HCEC 1CT (cell line): ENCODE measurements around the gene PXDN.

Experiments used
- DNase-seq: peaks from one replicate; pipeline ENCODE4 v3.0.0-alpha.2; 2017

PXDN gene

DNA sequence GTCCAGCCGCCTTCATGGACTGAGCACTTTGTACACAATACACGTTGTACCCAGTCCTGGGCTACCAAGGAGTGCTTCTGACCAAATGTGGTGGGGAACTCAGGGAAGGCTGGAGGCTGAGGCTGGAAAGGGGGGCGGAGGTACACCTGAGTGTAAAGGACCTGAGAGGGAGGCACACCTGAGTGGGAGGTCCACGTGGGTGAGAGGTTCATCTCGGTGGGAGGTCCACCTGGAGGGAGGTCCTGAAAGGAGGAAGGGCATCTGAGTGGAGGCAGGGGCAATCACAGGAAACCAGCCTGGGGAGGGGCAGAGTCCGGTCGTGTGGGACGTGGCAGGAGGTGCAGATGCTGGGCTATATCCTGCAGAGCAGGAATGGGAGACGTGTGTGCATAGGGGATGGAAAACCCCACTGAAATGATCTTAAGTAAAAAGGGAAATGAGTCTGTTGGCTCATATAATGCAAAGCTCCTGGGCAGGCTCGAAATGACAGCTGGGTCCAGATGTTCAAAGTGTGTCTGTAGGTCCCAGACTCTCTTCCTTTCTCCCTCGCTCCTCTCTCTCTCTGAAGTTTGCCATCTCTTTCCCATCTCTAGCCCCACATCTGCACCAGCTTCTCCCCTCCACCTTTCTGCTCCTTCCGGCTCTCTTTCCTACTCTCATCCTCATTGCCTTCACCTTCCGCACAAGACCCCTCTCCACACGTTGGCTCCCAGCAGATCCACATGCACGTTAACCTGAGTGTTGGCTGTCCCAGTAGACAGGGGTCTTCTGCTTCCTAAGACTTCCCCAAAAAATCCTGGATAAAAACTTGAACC lies 137.7 kb downstream of the PXDN start:
- peak; percentile 60 for DNase-seq

DNA sequence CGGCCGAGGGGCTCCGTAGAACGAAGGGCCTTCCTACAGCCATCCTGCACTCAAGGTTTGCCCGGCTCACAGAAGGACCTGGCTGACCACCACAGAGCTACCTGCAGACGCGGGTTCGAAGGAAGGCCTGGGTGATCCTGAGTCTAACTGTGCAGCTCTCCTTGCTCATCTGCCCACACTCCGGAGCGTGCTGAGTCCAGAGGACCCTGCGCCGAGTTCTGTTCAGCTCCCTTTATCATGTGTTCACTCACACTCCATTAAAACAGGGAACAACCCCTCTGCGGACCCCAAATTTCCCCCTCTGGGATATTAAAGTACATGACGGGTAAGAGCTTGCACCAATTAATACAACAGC lies 138.3 kb downstream of the PXDN start:
- no peak for DNase-seq

DNA sequence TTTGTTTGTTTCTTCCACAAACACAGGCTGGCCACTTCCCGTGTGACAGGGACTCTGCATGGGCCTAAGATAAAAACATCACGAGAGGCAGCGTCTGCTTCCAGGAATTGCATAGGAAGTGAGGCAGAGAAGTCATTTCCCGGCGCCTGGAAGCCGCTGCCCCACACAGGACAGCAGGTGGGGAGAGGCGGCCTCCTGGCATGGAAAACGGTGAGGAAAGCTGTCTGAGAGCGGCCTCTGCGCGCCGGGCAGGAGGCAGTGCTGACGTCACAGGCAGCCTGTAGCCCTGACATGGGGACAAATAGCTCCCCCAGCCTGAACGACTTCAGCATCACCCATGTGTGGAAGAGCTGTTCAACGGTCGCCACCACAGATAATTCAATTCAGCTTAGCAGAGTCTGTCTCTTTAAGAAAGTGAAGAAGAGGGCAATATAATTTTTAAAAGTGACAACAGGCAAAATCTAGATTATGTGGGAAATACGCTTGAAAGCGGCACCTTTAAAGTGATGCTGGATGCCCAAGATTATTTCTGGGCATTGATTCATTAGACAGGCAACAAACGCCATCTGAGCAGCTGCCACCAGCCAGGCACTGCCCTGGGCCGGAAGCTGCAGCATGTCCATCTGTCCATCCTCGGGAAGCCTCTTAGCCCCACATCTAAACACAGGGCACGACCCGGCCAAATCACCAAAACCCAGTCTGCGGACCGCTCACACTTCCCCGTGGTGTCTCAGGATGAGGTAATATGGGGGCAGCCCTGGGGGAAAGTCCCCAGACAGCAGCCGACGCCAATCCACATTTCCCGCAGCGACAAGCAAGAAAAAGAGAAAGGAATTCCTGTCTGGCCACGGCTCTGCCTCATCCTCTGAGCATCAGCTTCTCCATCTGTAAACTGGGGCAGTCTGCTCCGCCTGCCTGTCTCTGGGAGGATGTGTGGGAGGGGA lies 138.9 kb downstream of the PXDN start:
- DNase-seq: peak; percentile 37

DNA sequence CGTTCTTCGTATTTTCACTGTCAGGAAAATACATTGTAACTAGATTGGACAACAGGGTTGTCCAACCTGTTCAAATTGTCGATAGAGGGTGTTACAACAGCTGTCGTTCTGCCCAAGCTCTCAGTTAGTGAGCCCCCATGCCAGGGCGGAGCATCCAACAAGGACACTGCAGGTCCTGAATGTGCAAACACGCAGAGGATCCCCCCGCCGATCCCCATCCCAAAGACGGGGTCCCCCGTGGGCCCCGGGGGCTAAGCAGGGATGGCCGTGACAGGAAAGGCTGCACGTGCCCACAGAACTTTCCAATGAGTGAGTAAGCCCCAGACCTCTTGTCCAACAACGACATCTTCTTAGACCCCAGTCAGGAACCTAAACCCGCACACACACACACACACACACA lies 140.8 kb downstream of the PXDN start:
- DNase-seq: no peak

DNA sequence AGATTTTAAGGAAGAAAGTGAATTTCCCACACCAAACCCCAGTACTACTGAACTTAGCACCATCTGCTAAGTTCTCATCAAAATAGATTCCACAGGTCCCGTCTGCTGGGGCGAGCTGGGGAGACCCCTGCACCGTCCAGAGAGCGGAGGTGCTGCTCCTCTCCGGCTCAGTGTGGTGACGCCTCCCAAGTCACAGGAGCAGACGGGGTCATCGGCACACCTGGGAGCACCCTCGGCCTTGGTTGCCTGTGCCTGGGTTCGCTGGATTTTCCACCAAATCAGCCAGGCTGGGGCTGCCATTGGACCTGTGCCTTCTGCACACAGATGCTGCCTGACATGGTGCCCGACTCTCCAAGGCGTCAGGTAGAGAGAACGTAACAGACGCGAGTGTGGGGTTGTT lies 141.3 kb downstream of the PXDN start:
- no peak for DNase-seq

DNA sequence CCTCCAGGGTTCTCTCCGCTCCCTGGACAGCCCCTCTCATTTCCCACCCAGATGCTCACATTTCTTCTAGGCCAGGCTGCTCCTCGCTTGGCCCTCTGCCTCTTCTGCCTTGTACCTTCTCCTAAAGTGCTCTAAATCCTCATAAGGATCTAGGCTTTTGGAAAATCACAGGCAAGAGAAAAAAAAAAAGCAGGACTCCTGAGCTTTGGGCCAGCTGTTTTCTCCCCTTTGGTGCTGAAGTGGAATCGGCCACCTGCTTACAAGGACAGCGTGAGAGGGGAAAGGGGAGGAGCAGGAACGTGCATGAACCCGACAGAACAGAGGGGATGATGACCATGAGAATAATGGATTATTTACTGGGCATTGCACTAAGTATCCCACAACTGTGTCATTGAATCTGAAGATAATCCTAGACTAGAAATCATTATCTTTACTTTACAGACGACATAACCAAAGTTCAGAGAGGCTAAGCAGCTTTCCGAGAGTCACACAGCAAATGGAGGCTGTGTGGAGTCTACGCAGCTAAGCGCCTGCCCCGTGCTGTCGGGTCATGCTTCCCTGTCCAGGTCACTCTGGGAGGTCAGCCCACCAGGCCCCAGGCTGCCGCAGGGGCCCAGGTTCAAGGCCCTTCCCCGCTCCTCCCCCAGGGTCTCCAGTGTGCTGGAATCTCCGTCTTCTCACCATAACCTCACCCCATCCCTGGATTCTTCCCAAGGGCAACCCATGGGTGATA lies 141.9 kb downstream of the PXDN start:
- no peak for DNase-seq

DNA sequence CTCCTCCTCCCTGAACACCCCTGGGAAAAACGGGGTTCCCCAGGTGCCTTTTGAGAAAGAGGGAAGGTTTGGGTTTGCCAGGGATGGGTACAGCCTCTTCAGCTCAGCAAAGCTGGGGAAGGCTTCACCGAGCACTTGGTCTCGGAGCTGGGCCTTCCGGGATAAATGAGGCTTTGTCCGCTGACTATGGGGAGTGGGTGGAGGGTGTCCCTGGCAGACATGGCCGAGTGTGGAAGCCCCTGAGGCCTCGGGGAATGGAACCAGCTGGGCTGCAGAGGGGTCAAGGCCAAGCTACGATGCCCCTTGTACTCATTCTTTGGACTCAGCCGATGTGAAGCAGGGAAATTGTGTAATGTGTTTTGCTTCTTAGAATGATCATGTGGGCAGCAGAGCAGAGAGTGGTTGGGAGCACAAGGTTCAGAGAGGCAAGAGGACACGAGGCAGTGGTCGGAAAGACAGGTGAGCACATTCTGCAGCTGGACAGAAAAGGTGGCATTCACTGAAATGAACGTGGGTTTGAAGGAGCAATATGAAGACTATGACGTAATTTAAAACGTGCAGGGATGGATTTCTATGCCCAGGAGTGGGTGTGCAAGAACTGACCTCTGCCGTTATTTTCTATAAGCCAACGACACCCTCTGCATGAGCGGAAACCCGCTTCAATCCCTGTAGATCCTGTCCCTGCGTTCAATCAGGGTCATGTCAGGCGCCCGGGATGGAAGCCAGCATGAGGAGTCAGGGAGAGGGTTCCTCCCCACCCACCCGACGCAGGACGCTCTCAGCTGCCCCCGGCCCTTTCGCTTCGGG lies 142.6 kb downstream of the PXDN start:
- DNase-seq: no peak

DNA sequence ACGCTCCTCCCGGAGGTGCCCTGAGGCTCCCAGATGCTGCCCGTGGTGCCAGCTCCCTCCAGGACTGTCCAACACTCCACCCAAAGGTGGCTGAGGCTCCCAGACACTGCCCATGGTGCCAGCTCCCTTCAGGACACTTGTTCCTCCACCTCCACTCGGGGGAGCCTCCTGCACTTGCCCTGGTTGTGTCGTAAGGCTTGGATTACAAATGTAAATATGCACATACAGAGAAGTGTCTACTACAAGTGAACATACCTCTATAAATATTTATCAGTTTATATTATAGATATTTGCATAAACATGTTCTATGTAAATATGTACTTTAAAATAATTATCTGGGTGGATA lies 143.3 kb downstream of the PXDN start:
- no peak for DNase-seq

DNA sequence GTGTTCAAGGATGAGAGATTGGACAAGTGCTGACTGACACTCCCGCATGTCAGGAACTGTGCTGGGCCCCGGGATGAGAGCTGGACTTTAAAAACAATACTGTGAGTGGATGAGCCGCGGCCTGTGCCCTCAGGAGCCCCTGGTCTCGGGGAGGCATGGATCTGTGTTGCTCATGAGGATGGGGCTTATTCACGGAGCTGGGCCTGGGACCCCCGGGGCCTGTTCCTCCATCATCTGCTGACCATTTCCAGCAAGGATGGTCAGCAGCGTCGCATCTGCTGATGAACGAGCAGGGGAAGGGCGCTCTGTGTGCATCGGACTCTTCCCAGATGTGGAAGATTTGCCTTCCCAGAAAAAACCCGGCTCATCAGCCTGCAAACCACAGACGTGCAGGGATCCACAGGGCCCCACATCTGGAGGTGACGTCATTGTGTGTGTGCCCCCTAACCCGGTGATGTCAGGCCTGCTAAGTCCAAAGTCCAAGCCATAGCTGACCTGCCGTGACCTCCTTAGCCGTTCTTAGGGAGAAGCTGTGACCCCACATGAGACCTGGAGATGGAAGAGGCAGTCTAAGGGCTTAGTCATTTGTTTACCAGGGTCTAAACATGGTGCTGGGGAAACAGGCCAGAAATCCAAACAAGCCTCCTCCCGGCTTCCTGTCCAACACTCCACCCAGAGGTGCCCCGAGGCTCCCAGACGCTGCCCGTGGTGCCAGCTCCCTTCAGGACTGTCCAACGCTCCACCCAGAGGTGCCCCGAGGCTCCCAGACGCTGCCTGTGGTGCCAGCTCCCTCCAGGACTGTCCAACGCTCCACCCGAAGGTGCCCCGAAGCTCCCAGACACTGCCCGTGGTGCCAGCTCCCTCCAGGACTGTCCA lies 143.9 kb downstream of the PXDN start:
- peak; percentile 70 for DNase-seq

DNA sequence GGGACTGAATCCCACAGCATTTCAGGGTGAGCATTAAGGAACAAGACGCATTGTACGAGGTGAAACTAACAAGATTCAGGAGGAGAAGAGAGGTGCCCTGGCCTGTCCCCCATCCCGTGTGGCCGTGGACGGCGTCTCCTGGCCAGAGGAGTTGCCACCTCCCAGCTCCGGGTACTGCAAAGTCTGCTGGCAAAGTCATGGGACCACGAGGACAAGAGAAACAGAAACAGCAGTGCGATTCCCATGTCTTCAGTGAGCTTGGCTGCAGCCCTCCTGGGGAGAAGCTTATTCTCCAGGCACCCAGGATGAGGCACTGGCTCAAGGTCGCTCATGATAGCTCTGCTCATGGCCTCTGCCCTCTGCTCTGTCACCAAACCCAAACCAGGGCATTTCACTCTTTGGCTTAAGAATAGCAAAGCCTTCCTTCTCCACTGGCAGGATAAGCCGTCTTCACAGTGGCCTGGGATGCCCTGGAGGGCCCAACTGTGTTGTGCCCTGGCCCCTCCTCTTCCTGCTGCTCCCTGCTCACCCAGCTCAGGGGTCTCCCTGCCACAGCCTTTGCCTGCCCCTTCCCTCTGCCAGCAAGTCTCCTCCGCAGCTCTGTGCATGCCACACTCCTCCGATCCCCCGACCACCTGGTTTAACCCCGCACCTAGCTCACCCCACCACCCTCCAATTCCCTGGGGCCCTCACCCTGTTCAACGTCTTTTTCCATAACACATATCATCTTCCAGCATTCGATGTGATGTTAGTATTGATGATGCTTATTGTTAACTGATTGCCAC lies 144.8 kb downstream of the PXDN start:
- no peak for DNase-seq

DNA sequence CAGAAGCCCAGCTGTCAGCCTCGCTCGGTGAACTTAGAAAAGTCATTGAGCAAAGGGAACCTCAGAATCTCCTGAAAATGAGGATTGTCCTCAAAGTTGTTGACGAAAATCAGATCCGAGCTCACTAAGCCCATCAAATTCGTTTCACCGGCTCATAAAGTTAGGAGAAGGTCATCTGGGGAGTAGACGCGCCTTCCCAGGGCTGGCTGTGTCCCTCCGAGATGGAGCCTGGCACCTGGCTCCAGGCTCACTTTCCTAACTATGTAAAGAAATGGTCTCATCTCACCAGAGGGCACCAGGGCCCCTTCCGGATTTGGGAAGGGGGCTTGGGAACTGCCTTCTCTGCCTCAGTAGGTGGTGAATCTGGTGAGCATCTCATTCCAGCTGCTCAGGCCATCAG lies 145.5 kb downstream of the PXDN start:
- DNase-seq: no peak

DNA sequence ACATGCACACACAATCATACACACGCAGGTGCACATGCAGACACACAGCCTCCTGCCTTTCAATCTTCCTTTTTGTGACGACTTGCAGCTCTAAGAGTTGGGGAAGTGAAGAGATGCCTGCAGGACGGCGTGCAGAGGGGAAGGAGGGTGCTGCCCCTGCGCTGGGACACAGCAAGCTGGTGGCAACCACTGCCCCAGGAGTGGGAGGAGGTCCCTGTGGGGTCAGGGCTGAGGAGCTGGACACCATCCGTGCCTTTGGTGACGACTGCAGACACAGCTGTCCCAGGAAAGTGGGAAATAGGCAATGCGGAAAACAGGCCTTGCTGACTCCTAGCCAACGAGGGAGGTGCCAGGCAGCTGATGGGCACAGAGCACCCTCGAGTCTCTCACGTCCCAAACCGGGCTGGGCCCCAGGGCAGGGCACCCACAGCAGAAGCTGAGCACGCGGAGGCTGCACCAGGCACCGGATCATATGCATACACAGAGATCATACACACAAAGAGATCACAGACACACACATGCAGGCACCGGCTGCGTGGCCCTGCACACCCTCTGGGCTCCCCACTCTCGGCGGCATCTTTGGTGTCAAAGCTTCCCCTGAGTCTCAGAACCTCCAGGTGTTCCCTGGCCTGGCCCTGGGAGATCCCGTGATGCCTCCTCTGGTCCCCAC lies 146.1 kb downstream of the PXDN start:
- DNase-seq: no peak

DNA sequence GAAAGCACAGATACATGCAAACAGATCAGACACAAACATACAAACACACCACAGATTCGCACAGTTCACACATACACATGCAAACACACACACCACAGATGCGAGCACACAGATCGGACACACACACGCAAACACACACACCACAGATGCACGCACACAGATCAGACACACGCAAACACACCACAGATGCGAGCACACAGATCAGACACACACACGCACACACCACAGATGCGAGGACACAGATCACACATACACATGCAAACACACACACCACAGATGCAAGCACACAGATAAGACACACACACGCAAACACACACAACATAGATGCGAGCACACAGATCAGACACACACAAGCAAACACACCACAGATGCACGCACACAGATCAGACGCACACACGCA lies 149.0 kb downstream of the PXDN start:
- DNase-seq: no peak

DNA sequence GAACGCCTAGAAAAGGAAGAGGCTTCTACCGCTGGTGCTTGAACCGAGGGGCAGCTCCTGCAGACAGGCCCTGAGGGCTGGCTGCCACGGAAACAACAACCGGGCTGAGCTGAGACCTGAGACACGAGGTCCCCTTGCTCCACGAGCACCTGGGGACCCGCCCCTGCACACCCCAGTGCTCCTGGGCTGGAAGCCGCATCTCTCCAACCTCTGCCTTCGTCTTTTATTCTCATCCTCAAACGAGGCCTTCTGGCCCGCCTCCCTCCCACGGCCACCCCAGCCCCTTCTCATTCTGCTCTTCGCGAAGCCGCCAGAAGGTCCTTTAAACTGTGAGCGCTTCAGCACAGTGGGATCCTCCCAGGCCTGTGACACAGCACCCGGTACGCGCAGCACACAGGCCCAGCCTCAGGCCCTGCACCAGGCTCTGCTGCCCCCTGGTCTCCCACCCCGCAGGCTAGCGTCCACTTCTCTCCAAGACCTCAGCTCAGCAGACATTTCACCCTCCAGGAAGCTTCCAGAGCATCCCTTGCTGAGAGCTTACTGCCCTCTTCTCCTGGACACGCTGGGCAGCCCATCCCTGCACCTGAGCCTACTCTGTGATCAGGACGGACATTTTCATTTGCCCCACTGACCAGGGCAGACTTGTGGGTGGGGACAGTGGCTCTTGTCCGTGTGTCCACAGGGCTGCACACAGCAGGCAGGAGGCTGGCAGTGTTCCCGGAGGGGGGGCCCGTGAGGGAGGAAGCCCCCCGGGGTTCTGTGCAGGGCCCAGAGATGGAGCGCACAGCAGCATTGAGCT lies 149.7 kb downstream of the PXDN start:
- no peak for DNase-seq

DNA sequence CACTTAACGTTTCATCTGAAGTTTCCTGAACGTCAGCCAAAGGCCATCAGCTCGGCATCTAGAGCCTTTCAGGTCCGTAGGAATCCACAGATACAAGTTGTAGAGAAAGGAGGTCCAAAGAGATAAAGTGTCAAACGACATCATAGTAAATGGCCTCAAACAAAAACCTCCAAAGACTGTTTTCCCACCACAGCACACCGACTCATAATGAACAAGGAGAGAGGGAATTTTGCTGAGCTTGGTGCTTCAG lies 150.3 kb downstream of the PXDN start:
- no peak for DNase-seq

DNA sequence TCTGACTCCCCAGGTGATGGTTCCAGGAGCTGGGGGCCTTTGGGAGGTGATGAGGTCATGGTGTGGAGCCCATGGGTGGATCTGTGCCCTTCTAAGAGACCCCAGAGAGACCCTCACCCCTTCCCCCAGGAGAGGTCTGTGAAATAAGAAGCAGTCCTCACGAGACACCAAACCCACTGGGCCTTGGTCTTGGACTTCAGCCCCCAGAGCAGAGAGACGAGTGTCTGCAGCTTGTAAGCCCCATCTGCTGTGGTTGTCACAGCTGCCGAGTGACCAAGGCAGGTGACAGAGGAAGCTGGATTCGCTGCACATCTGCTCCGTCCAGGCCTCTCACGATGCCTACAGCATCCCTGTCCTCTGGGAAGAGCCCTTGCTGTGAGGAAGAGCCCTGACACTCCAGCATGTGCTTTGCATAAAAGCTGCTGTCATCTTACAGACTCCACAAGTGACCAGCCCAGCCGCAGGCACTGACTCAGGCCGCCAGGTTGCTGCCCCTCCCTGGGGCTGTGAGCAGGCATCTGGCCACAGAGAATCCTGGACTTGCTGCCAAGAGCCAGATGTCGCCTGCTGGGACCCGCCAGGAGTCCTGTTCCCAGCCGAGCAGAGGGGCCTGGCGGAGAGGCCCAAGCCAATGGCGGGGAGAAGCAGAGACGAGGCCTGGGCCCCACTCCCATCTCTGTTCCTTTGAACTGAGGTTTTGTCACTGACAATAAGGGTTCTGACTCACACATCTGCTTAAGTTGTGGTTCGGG lies 150.8 kb downstream of the PXDN start:
- peak; percentile 85 for DNase-seq

DNA sequence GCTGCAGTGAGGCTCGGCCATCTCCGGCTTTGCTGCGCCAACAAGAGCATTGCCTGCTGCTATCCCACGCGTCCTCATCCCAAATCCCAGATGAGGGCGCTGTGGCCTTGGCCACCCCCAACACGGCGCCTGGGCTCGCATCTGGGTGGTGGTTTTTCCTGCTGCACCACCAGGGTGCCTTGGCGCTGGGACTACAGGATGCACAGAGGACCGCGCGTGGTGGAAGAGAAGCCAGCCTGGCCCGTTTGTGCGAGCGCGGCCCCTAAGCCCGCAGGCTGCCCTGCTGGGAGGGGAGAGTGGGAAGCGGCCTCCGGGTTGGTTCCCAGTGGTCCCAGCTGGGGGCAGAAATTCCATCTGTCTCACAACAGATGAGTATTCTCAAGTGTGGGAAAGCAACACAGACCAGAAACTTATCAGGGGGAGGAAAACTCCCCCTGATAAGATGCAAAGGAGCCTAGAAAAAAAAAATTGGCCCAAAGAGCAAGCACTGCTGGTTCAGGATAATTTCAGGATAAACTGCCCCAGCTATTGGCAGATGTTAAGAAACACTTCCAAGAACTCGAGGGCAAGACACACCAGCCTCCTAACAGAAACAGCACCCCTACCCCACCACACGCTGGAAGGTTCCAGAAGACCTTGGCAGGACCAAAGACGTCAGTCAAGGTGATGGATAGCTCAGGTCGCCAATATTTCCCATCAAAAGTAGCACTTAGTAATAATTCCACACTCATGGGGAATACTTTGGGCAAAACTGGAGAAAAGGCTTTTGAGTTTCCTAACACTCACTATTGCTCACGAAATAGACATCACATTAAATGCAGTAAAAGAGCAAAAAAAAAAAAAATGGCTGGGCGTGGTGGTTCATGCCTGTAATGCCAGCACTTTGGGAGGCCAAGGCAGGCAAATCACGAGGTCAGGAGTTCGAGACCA lies 152.1 kb downstream of the PXDN start:
- DNase-seq: peak; percentile 70

DNA sequence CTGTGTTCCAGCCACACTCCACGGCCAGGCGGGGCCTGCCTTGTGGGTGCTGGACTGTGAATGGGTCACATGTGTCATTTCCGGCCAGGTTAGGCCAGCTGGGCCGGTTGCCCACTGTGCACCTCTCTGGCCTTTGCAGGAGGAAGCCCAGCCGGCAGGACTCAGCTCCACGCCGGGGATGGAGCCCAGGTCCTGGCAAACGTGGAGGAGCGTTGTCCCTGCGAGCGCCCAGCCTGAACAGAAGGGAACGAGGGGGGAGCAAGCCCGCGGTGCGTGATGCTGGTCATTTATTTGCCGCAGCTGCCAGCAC lies 152.9 kb downstream of the PXDN start:
- no peak for DNase-seq
